Esophagus muscularis mucosa (tissue), 3 donors: Measurements from ENCODE around the gene PDPN.

ENCODE experiments used
- CTCF ChIP-seq, 3 experiments: fragments of 200-600 bp in 2 of 3; fragments of 450-650 bp in 1 of 3; sonication (generic) in 2 of 3; IDR thresholded peaks; one replicate each; pipeline ENCODE4 v1.5.1; 2017 to 2019; ENCODE audit warnings: antibody characterized with exemption in 3 of 3, mild to moderate bottlenecking in 2 of 3, moderate library complexity in 1 of 3
- POLR2A ChIP-seq: fragments of 450-650 bp; IDR thresholded peaks from one replicate; pipeline ENCODE4 v1.6.1; 2017; ENCODE audit warnings: antibody characterized with exemption, moderate library complexity, mild to moderate bottlenecking, low read depth

GRCh38 chr1:13628711-13629110 is 45.1 kb downstream of the PDPN start:
- TF ChIP-seq CTCF (IDR thresholded peaks at IDR 0.05) (no peak), POLR2A (no peak)
